BE2C (cell line): Measurements from ENCODE around the gene WDR3.

Experiments
- DNase-seq: peaks from one replicate; pipeline ENCODE4 v3.0.0-alpha.2; 2020
- H3K27me3 ChIP-seq: fragments of 250-450 bp; sonication (Bioruptor Pico); 2 replicates; pipeline ENCODE4 v1.5.1; 2020; ENCODE audit warnings: mild to moderate bottlenecking
- H3K36me3 ChIP-seq: fragments of 250-450 bp; sonication (Bioruptor Pico); 2 replicates; pipeline ENCODE4 v1.5.1; 2020; ENCODE audit warnings: mild to moderate bottlenecking
- H3K4me1 ChIP-seq: fragments of 250-450 bp; sonication (Bioruptor Pico); 2 replicates; pipeline ENCODE4 v1.5.1; 2020
- H3K4me3 ChIP-seq: 2 replicates; pipeline ENCODE4 v1.5.1; 2011; ENCODE audit warnings: low read depth, low read length
- H3K9me3 ChIP-seq: fragments of 250-450 bp; sonication (Bioruptor Pico); 2 replicates; pipeline ENCODE4 v1.5.1; 2020
- TF ChIP-seq, protein P1 (sequence below): IDR thresholded peaks from 2 replicates; pipeline ENCODE4 v1.5.1; 2012; ENCODE audit warnings: mild to moderate bottlenecking, low read depth, low read length

Gene WDR3

DNA sequence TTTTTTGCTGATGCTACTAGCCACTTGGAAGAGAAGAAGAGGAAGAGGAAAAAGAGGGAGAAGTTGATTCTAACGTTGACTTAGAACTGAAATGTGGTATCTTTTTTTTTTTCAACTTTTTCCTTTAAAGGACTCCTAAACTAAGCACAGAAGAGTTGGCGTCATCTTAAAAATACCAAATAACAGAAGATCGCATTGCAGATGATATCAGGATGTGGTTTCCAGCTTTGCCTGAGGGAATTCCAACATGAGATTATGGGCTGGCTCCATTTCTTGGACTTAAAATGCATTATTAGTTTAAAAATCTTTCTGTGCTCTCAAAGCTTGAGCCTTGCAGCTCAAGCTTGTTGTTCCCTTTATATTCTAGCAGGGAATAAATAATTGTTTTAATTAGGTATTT is 29.8 kb downstream of the WDR3 start:
- no peaks in the 10 kb centered on the region for H3K27me3 ChIP-seq
- no peak overlapping the region for H3K4me3 ChIP-seq
- TF ChIP-seq, protein P1, sequence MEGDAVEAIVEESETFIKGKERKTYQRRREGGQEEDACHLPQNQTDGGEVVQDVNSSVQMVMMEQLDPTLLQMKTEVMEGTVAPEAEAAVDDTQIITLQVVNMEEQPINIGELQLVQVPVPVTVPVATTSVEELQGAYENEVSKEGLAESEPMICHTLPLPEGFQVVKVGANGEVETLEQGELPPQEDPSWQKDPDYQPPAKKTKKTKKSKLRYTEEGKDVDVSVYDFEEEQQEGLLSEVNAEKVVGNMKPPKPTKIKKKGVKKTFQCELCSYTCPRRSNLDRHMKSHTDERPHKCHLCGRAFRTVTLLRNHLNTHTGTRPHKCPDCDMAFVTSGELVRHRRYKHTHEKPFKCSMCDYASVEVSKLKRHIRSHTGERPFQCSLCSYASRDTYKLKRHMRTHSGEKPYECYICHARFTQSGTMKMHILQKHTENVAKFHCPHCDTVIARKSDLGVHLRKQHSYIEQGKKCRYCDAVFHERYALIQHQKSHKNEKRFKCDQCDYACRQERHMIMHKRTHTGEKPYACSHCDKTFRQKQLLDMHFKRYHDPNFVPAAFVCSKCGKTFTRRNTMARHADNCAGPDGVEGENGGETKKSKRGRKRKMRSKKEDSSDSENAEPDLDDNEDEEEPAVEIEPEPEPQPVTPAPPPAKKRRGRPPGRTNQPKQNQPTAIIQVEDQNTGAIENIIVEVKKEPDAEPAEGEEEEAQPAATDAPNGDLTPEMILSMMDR, result no peak
- peaks cover 77% of the 10 kb centered on the region for H3K36me3 ChIP-seq
- no peaks in the 10 kb centered on the region for H3K9me3 ChIP-seq
- DNase-seq, result no peak
- H3K4me1 ChIP-seq, result no peaks in the 10 kb centered on the region

DNA sequence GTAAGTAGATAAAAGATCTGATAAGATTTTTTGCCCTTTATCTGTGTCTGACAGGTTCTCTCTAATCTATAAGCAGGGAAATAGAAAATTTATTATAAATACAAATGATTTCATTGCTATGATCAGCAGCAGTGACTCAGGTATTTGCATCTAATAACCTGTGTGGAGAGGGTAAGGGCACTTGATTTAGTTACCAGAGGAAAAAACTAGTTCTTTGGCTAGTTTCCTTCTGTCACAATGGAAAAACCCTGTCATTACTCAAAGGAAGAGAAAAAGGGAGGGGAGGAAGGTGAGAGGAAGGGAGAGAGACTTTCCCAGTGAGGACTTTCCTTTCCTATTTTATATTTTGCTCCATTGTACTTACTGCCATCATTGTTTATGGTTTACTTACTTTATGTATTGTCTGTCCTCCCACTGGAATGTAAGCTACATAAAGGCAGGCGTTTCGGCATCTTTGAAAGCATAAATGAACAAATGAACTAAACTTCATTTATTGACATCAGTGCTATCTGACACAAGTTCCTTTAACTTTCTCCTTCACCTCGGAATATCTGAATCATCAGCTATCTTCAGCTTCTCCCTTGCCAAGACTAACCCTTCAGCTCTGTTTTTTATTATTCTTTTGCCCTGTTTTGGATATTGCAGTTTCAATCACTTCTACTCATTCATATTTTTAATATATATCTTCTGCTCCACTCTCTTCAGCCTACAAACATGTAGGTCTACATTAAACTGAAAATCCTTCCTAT is 34.9 kb downstream of the WDR3 start:
- no peak overlapping the region for H3K4me3 ChIP-seq
- no peaks in the 10 kb centered on the region for H3K9me3 ChIP-seq
- H3K27me3 ChIP-seq, result no peaks in the 10 kb centered on the region
- TF ChIP-seq, protein P1, result no peak
- H3K36me3 ChIP-seq, result peaks cover 35% of the 10 kb centered on the region
- DNase-seq, result no peak
- H3K4me1 ChIP-seq, result no peaks in the 10 kb centered on the region; the same call in 1 of the 2 replicates

DNA sequence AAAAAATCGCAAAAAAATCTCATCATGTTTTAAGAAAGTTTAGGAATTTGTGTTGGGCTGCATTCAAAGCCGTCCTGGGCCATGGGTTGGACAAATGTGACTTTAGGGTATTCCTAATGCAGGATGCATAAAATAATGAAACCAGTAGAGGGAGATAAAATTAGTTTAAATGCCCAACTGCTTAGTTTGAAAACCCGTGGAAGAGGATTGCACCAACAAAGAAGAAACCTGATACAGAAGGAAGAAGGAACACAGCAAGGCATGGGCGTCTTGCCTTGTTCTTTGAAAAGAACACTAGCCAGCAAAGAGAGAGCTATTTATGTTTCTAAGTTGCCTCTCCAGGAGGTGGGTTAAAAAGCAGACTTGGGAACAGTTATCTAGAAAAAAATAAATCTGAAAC is 37.9 kb downstream of the WDR3 start:
- no peak overlapping the region for H3K4me3 ChIP-seq
- TF ChIP-seq, protein P1, result peak; percentile 29; the same call in 1 of the 2 replicates
- peaks cover 10% of the 10 kb centered on the region for H3K36me3 ChIP-seq
- no peak for DNase-seq
- no peaks in the 10 kb centered on the region; the same call in 1 of the 2 replicates for H3K4me1 ChIP-seq
- H3K27me3 ChIP-seq, result no peaks in the 10 kb centered on the region
- no peaks in the 10 kb centered on the region for H3K9me3 ChIP-seq

DNA sequence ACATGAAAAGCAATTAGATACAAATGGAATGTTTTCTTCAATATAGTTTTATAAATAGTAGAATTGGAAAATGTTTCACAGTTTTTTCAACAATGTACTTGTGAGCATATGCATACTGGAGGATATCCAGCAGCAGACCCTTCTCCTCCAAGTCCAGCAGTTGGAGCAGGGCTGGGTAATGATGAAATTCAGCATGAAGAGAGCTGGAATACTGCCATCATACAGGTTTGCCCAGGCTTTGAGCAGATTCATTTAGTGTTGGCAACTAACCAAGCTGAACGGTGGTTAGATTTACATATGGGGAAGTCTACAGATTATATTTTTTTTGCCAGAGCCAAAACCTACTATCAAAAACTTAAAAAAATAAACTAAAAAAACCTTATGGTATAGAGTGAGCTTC is 38.3 kb downstream of the WDR3 start:
- Histone ChIP-seq H3K4me1 (no peaks in the 10 kb centered on the region; the same call in 1 of the 2 replicates), H3K36me3 (peaks cover 7% of the 10 kb centered on the region), H3K27me3 (no peaks in the 10 kb centered on the region), H3K9me3 (no peaks in the 10 kb centered on the region), H3K4me3 (no peak overlapping the region)
- peak; percentile 11 for DNase-seq
- TF ChIP-seq, protein P1, result no peak

DNA sequence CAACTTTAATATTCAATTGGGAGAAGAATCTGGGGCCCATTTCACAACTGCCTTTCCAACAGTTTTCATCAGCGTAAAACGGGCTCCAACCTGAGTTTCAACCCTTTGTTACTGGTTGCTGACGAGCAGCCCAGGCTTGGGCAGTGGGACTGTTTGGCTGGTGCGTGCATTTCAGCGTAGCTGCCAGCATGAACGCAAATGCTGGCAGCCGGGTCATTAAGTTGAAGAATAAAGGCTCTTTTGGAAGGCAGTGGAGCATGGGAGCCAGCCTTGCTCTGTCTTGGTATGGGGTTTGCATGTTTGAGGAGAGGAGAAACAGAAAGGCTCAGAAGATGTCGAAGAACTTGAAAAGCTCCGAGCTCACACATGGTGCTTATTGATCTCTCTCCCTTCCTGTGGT is 40.7 kb downstream of the WDR3 start:
- Histone ChIP-seq H3K9me3 (no peaks in the 10 kb centered on the region), H3K36me3 (no peaks in the 10 kb centered on the region), H3K27me3 (no peaks in the 10 kb centered on the region), H3K4me1 (no peaks in the 10 kb centered on the region; the same call in 1 of the 2 replicates), H3K4me3 (no peak overlapping the region)
- TF ChIP-seq, protein P1, result no peak
- no peak for DNase-seq

DNA sequence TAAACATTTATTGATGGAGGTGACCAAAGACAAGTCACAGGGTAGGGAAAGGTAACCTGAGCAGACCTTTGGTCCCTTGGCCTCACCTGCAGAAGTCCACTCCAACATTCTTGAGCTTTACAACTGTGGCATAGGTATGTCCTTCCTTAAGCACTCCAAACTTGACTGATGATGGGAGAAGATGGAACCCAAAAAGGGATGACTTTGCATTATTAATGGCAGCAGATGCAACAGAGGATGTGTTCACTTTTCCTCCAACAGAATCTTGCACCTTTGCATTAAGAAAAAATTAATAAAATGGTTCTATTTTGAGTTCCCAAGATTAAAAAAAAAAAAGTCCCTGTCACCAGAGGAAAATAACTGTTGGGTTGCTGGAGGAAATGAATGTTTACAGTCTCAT is 42.2 kb downstream of the WDR3 start:
- H3K9me3 ChIP-seq, result no peaks in the 10 kb centered on the region

More for the DNA sequence above, 42.2 kb downstream of the WDR3 start:
- H3K27me3 ChIP-seq, result no peaks in the 10 kb centered on the region
- no peaks in the 10 kb centered on the region for H3K36me3 ChIP-seq
- H3K4me3 ChIP-seq, result no peak overlapping the region
- H3K4me1 ChIP-seq, result no peaks in the 10 kb centered on the region; the same call in 1 of the 2 replicates
- no peak for DNase-seq
- TF ChIP-seq, protein P1, result no peak
